MM.1S (cell line): ENCODE results near the gene B4GALT3.

Source experiments
- DNase-seq: peaks from one replicate; pipeline ENCODE4 v3.0.0-alpha.2; 2015
- H2AFZ ChIP-seq: fragments of 300-600 bp; sonication (generic); 2 replicates; pipeline ENCODE4 v1.6.0; 2016; ENCODE audit warnings: antibody characterized with exemption, low read length
- H3F3A ChIP-seq: fragments of 300-600 bp; sonication (generic); 2 replicates; pipeline ENCODE4 v1.6.1; 2016; ENCODE audit warnings: mild to moderate bottlenecking, antibody characterized with exemption, low read length, moderate library complexity, mixed read lengths; ENCODE audit not compliant: insufficient read depth
- H3K27ac ChIP-seq: fragments of 300-600 bp; sonication (generic); 2 replicates; pipeline ENCODE4 v1.5.1; 2016; ENCODE audit warnings: mild to moderate bottlenecking, low read length
- H3K27me3 ChIP-seq: fragments of 300-600 bp; sonication (generic); replicated peaks from 2 replicates; pipeline ENCODE4 v1.6.0; 2016; ENCODE audit warnings: low read length; ENCODE audit not compliant: insufficient read depth
- H3K36me3 ChIP-seq: fragments of 300-600 bp; sonication (generic); replicated peaks from 2 replicates; pipeline ENCODE4 v1.6.1; 2016; ENCODE audit warnings: mild to moderate bottlenecking, low read length, mixed read lengths; ENCODE audit not compliant: insufficient read depth
- H3K4me1 ChIP-seq: fragments of 300-600 bp; sonication (generic); 2 replicates; pipeline ENCODE4 v1.6.1; 2016; ENCODE audit warnings: low read length, mixed read lengths
- H3K4me2 ChIP-seq: fragments of 300-600 bp; sonication (generic); 2 replicates; pipeline ENCODE4 v1.6.0; 2016; ENCODE audit warnings: low read depth, low read length
- H3K4me3 ChIP-seq: fragments of 300-600 bp; sonication (generic); 2 replicates; pipeline ENCODE4 v1.5.1; 2016; ENCODE audit warnings: low read length, mixed read lengths
- H3K79me2 ChIP-seq: fragments of 300-600 bp; sonication (generic); 2 replicates; pipeline ENCODE4 v1.6.1; 2016; ENCODE audit warnings: mixed run types, low read length, mixed read lengths
- H3K9ac ChIP-seq: fragments of 300-600 bp; sonication (generic); 2 replicates; pipeline ENCODE4 v1.6.1; 2016; ENCODE audit warnings: low read length, mixed read lengths
- H3K9me2 ChIP-seq: fragments of 300-600 bp; sonication (generic); replicated peaks from 2 replicates; pipeline ENCODE4 v1.6.1; 2016; ENCODE audit warnings: mild to moderate bottlenecking, low read length, mixed read lengths; ENCODE audit not compliant: insufficient read depth
- H3K9me3 ChIP-seq: fragments of 300-600 bp; sonication (generic); replicated peaks from 2 replicates; pipeline ENCODE4 v1.6.1; 2016; ENCODE audit warnings: mild to moderate bottlenecking, low read length, mixed read lengths; ENCODE audit not compliant: insufficient read depth
- H4K20me1 ChIP-seq: fragments of 300-600 bp; sonication (generic); 2 replicates; pipeline ENCODE4 v1.6.1; 2016; ENCODE audit warnings: mild to moderate bottlenecking, low read length, moderate library complexity, mixed read lengths; ENCODE audit not compliant: insufficient read depth
- EZH2 ChIP-seq: fragments of 300-600 bp; sonication (generic); optimal IDR thresholded peaks from 2 replicates; pipeline ENCODE3; 2017; ENCODE audit warnings: low read depth, mild to moderate bottlenecking, antibody characterized with exemption, low read length, mixed read lengths
- EZH2phosphoT487 ChIP-seq: fragments of 300-600 bp; sonication (generic); IDR thresholded peaks from 2 replicates; pipeline ENCODE4 v1.6.1; 2018; ENCODE audit warnings: antibody characterized with exemption, low read length
- TF ChIP-seq, protein P1 (sequence below): fragments of 300-600 bp; sonication (generic); IDR thresholded peaks from 2 replicates; pipeline ENCODE4 v1.5.1; 2016; ENCODE audit warnings: antibody characterized with exemption, low read length, mixed read lengths

Gene B4GALT3

DNA sequence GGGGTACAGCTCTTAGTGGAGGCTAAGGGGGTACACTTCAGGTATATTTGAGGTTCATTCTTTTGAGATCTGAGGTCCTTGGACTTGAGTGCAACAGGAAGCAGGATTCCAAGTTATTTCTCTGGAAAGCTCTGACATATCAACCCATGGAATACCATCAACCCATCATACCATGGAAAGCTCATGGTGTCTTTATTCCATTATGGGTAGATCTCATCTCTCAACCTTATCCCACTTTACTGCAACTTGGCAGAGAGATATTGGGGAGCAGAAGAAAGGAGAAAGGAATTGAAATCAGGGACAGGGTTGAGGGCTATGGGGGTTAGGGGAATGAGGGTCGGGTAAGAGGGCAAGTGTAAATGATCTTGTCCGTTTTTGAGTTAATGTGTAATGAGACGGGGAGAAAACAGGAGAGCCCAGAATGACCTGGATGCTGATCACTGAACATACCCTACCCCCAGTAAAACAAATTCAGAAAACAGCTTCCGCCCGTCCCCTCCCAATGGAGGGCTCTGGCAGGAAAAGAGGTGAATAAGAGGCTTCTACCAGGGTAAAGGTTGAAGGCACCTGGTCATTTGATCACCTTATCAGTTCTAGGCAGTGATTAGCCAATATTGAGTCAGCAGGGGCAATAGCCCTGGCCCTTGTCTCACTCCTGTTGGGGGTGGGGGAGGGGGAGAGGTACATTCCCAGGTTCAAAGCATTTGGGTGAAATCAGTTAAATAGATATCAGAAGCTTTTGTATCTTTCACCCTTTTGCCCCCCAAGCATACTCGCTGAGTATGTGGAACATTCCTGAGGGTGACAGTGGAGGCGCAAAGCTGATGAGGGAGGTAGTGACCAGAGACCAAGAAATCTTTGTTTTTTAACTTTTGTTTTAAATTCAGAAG lies 46.7 kb upstream of the B4GALT3 start:
- Histone ChIP-seq H3K4me2 (no peak overlapping the region), H3K27ac (no peak overlapping the region), H3K27me3 (no peaks in the 10 kb centered on the region), H3K4me3 (no peak overlapping the region), H2AFZ (no peak overlapping the region), H3K79me2 (peaks cover 27% of the 10 kb centered on the region), H3K36me3 (0 out of 2 replicates have a peak, but pooled peaks cover 5% of the 10 kb centered on the region), H3K9me3 (no peaks in the 10 kb centered on the region), H3F3A (peaks cover 16% of the 10 kb centered on the region), H3K4me1 (peaks cover 19% of the 10 kb centered on the region), H3K9me2 (no peaks in the 10 kb centered on the region), H4K20me1 (no peaks in the 10 kb centered on the region), H3K9ac (no peak overlapping the region)
- no peak for TF ChIP-seq EZH2phosphoT487
- TF ChIP-seq, protein P1, sequence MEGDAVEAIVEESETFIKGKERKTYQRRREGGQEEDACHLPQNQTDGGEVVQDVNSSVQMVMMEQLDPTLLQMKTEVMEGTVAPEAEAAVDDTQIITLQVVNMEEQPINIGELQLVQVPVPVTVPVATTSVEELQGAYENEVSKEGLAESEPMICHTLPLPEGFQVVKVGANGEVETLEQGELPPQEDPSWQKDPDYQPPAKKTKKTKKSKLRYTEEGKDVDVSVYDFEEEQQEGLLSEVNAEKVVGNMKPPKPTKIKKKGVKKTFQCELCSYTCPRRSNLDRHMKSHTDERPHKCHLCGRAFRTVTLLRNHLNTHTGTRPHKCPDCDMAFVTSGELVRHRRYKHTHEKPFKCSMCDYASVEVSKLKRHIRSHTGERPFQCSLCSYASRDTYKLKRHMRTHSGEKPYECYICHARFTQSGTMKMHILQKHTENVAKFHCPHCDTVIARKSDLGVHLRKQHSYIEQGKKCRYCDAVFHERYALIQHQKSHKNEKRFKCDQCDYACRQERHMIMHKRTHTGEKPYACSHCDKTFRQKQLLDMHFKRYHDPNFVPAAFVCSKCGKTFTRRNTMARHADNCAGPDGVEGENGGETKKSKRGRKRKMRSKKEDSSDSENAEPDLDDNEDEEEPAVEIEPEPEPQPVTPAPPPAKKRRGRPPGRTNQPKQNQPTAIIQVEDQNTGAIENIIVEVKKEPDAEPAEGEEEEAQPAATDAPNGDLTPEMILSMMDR = no peak
- TF ChIP-seq EZH2 = no peak
- DNase-seq = no peak

DNA sequence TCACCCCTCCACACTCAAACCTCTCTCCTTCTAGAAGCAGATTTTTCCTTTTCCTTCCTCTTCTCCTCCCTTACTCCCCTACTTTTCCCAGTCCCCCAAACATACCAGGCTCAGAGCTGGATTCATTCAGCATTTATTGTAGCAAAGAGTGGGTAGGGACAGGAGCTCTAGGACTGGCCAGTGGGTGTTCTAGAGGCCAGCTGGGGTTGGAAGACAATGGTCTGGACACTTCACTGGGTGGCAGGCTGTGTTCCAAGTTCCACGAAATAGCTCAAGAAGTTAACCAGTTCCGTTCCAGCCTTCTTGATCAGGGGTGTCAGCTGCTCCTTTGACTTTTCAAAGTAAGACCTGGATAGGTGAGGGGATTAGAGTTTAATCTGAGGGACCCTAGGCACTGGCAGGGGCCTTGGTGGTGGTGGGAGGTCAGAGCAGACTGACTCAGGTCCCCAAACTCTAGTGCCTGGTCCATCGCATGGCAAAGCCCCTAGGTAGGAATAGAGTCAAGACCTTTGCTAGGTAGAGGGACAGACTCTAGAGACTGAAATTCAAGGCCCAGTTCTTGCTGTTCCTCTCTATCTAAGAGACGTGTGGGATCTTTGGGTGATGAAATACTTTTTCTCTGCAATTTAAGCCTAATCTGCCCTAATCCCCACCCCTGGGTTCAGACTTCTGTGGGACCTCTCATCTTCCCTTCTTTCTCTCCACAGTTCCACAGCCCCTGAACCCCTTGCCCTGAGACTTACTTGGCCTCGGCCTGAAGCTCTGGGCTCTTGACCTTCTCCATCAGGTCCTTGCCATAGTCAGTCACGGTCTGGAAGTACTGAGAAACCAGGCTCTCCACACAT lies 45.1 kb upstream of the B4GALT3 start:
- Histone ChIP-seq H2AFZ (no peak overlapping the region), H3K27ac (no peak overlapping the region), H3K9me2 (no peaks in the 10 kb centered on the region), H3F3A (peaks cover 22% of the 10 kb centered on the region), H3K27me3 (no peaks in the 10 kb centered on the region), H3K9me3 (no peaks in the 10 kb centered on the region), H3K4me3 (no peak overlapping the region), H3K79me2 (peaks cover 14% of the 10 kb centered on the region), H3K4me1 (peaks cover 24% of the 10 kb centered on the region), H3K36me3 (no peaks in the 10 kb centered on the region), H3K9ac (no peak overlapping the region), H3K4me2 (no peak overlapping the region), H4K20me1 (no peaks in the 10 kb centered on the region)
- TF ChIP-seq EZH2phosphoT487 (no peak), EZH2 (no peak)
- TF ChIP-seq, protein P1 = no peak
- DNase-seq = no peak

DNA sequence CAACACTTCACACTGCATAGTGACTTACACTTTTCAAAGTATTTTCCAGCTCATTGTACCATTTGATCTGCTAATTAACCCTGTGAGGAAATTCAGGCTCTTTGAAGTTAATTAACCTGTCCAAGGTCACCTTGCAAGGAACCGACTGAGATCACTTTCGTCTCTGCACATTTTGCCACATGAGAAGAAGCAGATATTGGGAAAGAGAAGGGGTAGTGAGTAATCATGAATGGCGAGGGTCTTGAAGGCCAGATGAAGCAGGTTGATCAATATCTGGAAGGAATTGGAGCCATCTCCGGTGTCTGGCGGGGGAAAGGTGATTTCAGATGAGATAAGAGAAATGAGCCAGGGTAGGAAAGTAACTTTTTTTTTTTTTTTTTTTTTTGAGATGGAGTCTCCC lies 42.7 kb upstream of the B4GALT3 start:
- H3K36me3 ChIP-seq = no peaks in the 10 kb centered on the region
- H3K4me3 ChIP-seq = no peak overlapping the region
- H4K20me1 ChIP-seq = no peaks in the 10 kb centered on the region
- H3K27ac ChIP-seq = no peak overlapping the region
- H2AFZ ChIP-seq = no peak overlapping the region
- no peak overlapping the region for H3K4me2 ChIP-seq
- no peaks in the 10 kb centered on the region for H3K9me2 ChIP-seq
- DNase-seq = no peak
- TF ChIP-seq, protein P1 = no peak
- no peak for TF ChIP-seq EZH2
- TF ChIP-seq EZH2phosphoT487 = no peak
- no peaks in the 10 kb centered on the region for H3K27me3 ChIP-seq
- no peaks in the 10 kb centered on the region for H3K79me2 ChIP-seq
- H3K4me1 ChIP-seq = peaks cover 30% of the 10 kb centered on the region
- no peak overlapping the region for H3K9ac ChIP-seq
- H3K9me3 ChIP-seq = no peaks in the 10 kb centered on the region
- peaks cover 29% of the 10 kb centered on the region for H3F3A ChIP-seq
